WTC11 (cell line): Measurements from ENCODE around the gene IFFO2. TPM values are rescaled to one million over a fixed set of nuclear protein-coding genes. Genes with fewer than 3 reads are reported as not detected.

ENCODE experiments used
- ATAC-seq: fragments of 200-7000 bp; cut with Tn5 transposase; 2 replicates; pipeline ENCODE4 v1.10.0; 2021; ENCODE audit warnings: mild to moderate bottlenecking, moderate library complexity
- Bru-seq: library from RNA; stranded (reverse); fragments of 400-500 nt; gene quantifications from one replicate; lab custom pipeline; 2021; lab: Mats Ljungman, UMichigan
- CTCF ChIA-PET: fragments of 300-600 bp; sonication (Branson Sonifier 250); formaldehyde crosslinking; loops from one replicate; lab custom pipeline; 2021; ENCODE audit warnings: antibody characterized with exemption; lab: Charles Lee
- POLR2A ChIA-PET: fragments of 350-600 bp; sonication (Branson Sonifier 250); formaldehyde crosslinking; loops from one replicate; lab custom pipeline; 2021; ENCODE audit warnings: antibody characterized with exemption; lab: Charles Lee
- DNase-seq: peaks from one replicate; pipeline ENCODE4 v3.0.0; 2021; ENCODE audit warnings: low spot score
- H3K27ac Mint-ChIP-seq: 2 replicates; pipeline ENCODE4 v1.8.0; 2021; ENCODE audit warnings: mixed read lengths
- H3K27me3 Mint-ChIP-seq: 2 replicates; pipeline ENCODE4 v1.8.0; 2021; ENCODE audit warnings: low read depth, mild to moderate bottlenecking, moderate library complexity, mixed read lengths
- H3K36me3 Mint-ChIP-seq: 2 replicates; pipeline ENCODE4 v1.8.0; 2021; ENCODE audit warnings: mixed read lengths
- H3K4me1 Mint-ChIP-seq: 2 replicates; pipeline ENCODE4 v1.8.0; 2022; ENCODE audit warnings: mixed read lengths
- H3K4me3 Mint-ChIP-seq: 2 replicates; pipeline ENCODE4 v1.8.0; 2021; ENCODE audit warnings: mild to moderate bottlenecking, moderate library complexity, mixed read lengths
- H3K9me3 Mint-ChIP-seq: 2 replicates; pipeline ENCODE4 v1.8.0; 2021; ENCODE audit warnings: mixed read lengths
- AFF4 ChIP-seq: sonication (generic); formaldehyde crosslinking; IDR thresholded peaks from 2 replicates; pipeline ENCODE4 v1.8.1; 2023; ENCODE audit warnings: mild to moderate bottlenecking, missing genetic modification reagents, borderline replicate concordance
- CREB1 ChIP-seq: sonication (generic); formaldehyde crosslinking; IDR thresholded peaks from 2 replicates; pipeline ENCODE4 v1.8.0; 2023; ENCODE audit warnings: mild to moderate bottlenecking, missing genetic modification reagents
- EMX1 ChIP-seq: fragments of 250-450 bp; sonication (Bioruptor Pico); IDR thresholded peaks from 2 replicates; pipeline ENCODE4 v1.8.0; 2021; ENCODE audit warnings: mild to moderate bottlenecking
- FOXP1 ChIP-seq: sonication (generic); formaldehyde crosslinking; IDR thresholded peaks from 2 replicates; pipeline ENCODE4 v1.8.0; 2022; ENCODE audit warnings: missing genetic modification reagents, mild to moderate bottlenecking, moderate library complexity, borderline replicate concordance
- HMGA2 ChIP-seq: fragments of 250-450 bp; sonication (Bioruptor Pico); IDR thresholded peaks from 2 replicates; pipeline ENCODE4 v1.4.0; 2021; ENCODE audit warnings: mild to moderate bottlenecking, moderate library complexity
- MLX ChIP-seq: sonication (generic); formaldehyde crosslinking; IDR thresholded peaks from 2 replicates; pipeline ENCODE4 v1.8.1; 2023; ENCODE audit warnings: mild to moderate bottlenecking, missing genetic modification reagents, moderate library complexity
- PRRX2 ChIP-seq: fragments of 250-450 bp; sonication (Bioruptor Pico); IDR thresholded peaks from 2 replicates; pipeline ENCODE4 v1.8.0; 2021; ENCODE audit warnings: mild to moderate bottlenecking
- SP1 ChIP-seq: sonication (generic); formaldehyde crosslinking; conservative IDR thresholded peaks from 2 replicates; pipeline ENCODE4 v1.8.1; 2022; ENCODE audit warnings: missing genetic modification reagents
- TP53 ChIP-seq: sonication (generic); formaldehyde crosslinking; IDR thresholded peaks from 2 replicates; pipeline ENCODE4 v1.8.1; 2023; ENCODE audit warnings: mild to moderate bottlenecking, missing genetic modification reagents
- USF1 ChIP-seq: sonication (generic); formaldehyde crosslinking; IDR thresholded peaks from 2 replicates; pipeline ENCODE4 v1.8.0; 2022; ENCODE audit warnings: mild to moderate bottlenecking, missing genetic modification reagents
- ZNF396 ChIP-seq: fragments of 250-450 bp; sonication (Bioruptor Pico); IDR thresholded peaks from 2 replicates; pipeline ENCODE4 v1.8.0; 2021; ENCODE audit warnings: mild to moderate bottlenecking, moderate library complexity, borderline replicate concordance
- long read RNA-seq, 3 experiments: library from RNA in 1 of 3; library from capped mRNA in 1 of 3; library from polyadenylated mRNA in 1 of 3; unstranded in 2 of 3; stranded (forward) in 1 of 3; transcript quantifications; one replicate each; pipeline ENCODE4 v2.0.0, GENCODE V29; 2021
- total RNA-seq: library from RNA; stranded (reverse); gene quantifications from 3 replicates; pipeline ENCODE4 v1.2.3, GENCODE V29; 2021
- TF ChIP-seq, protein P1 (sequence below): fragments of 250-450 bp; sonication (Bioruptor Pico); IDR thresholded peaks from 2 replicates; pipeline ENCODE4 v1.9.0; 2021; ENCODE audit warnings: mild to moderate bottlenecking
- TF ChIP-seq, protein P2 (sequence below): sonication (generic); formaldehyde crosslinking; IDR thresholded peaks from 2 replicates; pipeline ENCODE4 v1.8.1; 2022; ENCODE audit warnings: low read depth, missing genetic modification reagents, borderline replicate concordance
- TF ChIP-seq, protein P3 (sequence below): sonication (generic); formaldehyde crosslinking; IDR thresholded peaks from 2 replicates; pipeline ENCODE4 v1.8.1; 2023; ENCODE audit warnings: mild to moderate bottlenecking, missing genetic modification reagents, moderate library complexity

The IFFO2 gene
- total RNA-seq: 6.5 to 8.1 TPM (median 6.9 TPM) in 3 replicates
- percentile 46 among the genes with signal in this experiment for Bru-seq, nascent RNA
- long read RNA-seq, experiment 1, full-length matches to known transcripts: 1 of 3 reads
- long read RNA-seq, experiment 1, partial matches to known transcripts: 0 of 3 reads
- long read RNA-seq, experiment 1, other reads (novel, unspliced or antisense): 2 of 3 reads
- long read RNA-seq, experiment 2, full-length matches to known transcripts: 2 of 3 reads
- long read RNA-seq, experiment 2, partial matches to known transcripts: 0 of 3 reads
- long read RNA-seq, experiment 2, other reads (novel, unspliced or antisense): 1 of 3 reads
- long read RNA-seq, experiment 3, partial matches to known transcripts: 1 of 1 reads
- long read RNA-seq, experiment 3, other reads (novel, unspliced or antisense): 0 of 1 reads

DNA sequence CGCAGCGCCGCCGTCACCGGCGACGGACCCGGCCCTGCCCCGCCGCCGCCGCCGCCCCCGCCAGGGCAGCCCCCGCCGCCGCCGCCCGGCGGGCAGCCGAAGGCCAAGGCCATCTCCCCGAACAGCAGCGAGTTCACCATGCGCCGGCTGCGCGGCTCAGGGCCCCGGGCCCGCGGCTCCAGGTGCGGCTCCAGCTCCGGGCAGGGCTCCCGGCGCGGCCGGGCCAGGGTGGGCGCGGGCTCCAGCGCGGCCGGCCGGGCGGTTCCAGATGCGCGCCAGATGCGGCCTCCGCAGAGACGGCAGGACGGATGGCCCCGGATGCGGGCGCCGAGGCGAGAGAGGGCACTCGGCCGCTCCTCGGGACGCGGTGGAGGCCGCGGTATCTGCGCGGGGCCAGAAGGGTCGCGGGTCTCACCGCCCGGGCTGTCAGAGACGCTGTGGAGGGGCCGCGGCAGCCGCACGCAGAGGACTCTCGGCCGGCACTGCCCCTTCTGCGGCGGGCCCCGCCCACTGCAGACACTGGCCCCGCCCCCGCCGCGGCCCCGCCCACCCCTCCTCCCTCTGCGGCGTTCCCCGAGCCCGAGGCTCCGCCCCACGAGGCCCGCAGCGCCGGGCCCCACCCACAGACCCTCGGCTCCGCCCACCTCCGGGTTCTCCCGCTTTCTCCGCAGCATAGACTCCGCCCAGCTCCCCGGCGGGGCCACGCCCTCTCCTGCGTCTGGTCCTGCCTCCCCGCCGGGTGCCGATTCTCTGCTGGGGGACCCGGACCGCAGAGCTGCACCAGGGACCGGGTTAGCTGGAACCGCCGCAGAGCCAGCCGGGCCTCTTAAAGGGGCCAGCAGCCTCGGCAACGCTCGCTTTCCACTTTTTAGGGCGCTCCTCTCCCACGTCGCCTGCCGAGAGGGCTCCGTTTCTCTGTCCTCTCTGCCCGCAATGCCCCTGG, at the start of gene IFFO2:
Gene IFFO2, minus strand, starts transcription at position 484 of the 943 bp plus-strand sequence. Its CDS starts 344 bp downstream, at position 140.
- DNase-seq: peak; percentile 99
- no peak for TF ChIP-seq CREB1 (CRISPR knock-in tag)
- TF ChIP-seq HMGA2 (CRISPR knock-in tag): no peak
- TF ChIP-seq TP53 (CRISPR knock-in tag): no peak
- peak; percentile 1; the same call in 1 of the 2 replicates for TF ChIP-seq SP1 (CRISPR knock-in tag)
- TF ChIP-seq, protein P1, sequence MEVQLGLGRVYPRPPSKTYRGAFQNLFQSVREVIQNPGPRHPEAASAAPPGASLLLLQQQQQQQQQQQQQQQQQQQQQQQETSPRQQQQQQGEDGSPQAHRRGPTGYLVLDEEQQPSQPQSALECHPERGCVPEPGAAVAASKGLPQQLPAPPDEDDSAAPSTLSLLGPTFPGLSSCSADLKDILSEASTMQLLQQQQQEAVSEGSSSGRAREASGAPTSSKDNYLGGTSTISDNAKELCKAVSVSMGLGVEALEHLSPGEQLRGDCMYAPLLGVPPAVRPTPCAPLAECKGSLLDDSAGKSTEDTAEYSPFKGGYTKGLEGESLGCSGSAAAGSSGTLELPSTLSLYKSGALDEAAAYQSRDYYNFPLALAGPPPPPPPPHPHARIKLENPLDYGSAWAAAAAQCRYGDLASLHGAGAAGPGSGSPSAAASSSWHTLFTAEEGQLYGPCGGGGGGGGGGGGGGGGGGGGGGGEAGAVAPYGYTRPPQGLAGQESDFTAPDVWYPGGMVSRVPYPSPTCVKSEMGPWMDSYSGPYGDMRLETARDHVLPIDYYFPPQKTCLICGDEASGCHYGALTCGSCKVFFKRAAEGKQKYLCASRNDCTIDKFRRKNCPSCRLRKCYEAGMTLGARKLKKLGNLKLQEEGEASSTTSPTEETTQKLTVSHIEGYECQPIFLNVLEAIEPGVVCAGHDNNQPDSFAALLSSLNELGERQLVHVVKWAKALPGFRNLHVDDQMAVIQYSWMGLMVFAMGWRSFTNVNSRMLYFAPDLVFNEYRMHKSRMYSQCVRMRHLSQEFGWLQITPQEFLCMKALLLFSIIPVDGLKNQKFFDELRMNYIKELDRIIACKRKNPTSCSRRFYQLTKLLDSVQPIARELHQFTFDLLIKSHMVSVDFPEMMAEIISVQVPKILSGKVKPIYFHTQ (CRISPR knock-in tag): no peak
- no peak for TF ChIP-seq ZNF396 (CRISPR knock-in tag)
- 0 out of 2 replicates have a peak, but pooled peaks have one; percentile 25 for TF ChIP-seq PRRX2 (CRISPR knock-in tag)
- no peak for TF ChIP-seq FOXP1 (CRISPR knock-in tag)
- TF ChIP-seq, protein P2, sequence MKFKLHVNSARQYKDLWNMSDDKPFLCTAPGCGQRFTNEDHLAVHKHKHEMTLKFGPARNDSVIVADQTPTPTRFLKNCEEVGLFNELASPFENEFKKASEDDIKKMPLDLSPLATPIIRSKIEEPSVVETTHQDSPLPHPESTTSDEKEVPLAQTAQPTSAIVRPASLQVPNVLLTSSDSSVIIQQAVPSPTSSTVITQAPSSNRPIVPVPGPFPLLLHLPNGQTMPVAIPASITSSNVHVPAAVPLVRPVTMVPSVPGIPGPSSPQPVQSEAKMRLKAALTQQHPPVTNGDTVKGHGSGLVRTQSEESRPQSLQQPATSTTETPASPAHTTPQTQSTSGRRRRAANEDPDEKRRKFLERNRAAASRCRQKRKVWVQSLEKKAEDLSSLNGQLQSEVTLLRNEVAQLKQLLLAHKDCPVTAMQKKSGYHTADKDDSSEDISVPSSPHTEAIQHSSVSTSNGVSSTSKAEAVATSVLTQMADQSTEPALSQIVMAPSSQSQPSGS (CRISPR knock-in tag): no peak
- TF ChIP-seq, all 79 proteins: peak for 2
- Mint-ChIP-seq H3K36me3 (no peaks in the 10 kb centered on the region), H3K27ac (no peak within 1 kb of the TSS), H3K4me3 (peak within 1 kb of the TSS; percentile 86), H3K27me3 (peaks cover 59% of the 10 kb centered on the region), H3K9me3 (no peaks in the 10 kb centered on the region), H3K4me1 (peaks cover 18% of the 10 kb centered on the region)
- peak; percentile 91 for ATAC-seq
- ChIA-PET CTCF (interaction anchor here (1.2 to 4.6 kb wide), 8 partner anchors 9 to 115 kb away, joined by 3 to 47 read pairs (median 6); partner anchors contain the start of gene ALDH4A1), POLR2A (interaction anchor here (0.7 to 2.0 kb wide), 11 partner anchors 9 to 98 kb away, joined by 3 to 12 read pairs (median 4); partner anchors contain the start of gene ALDH4A1)

GRCh38 chr1:19006000-19006399, 49.5 kb upstream of the IFFO2 start:
- POLR2A ChIA-PET: interaction anchor here (0.7 kb wide), 1 partner anchor 16 kb away, joined by 3 read pairs; no protein-coding TSS in a partner anchor
- TF ChIP-seq, protein P3, sequence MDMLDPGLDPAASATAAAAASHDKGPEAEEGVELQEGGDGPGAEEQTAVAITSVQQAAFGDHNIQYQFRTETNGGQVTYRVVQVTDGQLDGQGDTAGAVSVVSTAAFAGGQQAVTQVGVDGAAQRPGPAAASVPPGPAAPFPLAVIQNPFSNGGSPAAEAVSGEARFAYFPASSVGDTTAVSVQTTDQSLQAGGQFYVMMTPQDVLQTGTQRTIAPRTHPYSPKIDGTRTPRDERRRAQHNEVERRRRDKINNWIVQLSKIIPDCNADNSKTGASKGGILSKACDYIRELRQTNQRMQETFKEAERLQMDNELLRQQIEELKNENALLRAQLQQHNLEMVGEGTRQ (CRISPR knock-in tag): peak; percentile 66; the same call in 1 of the 2 replicates
- no peak for TF ChIP-seq TP53 (CRISPR knock-in tag)
- TF ChIP-seq AFF4 (CRISPR knock-in tag): no peak
- TF ChIP-seq MLX (CRISPR knock-in tag): no peak
- TF ChIP-seq USF1 (CRISPR knock-in tag): peak; percentile 48; the same call in 1 of the 2 replicates
- TF ChIP-seq EMX1 (CRISPR knock-in tag): no peak
- H3K36me3 Mint-ChIP-seq: peaks cover 7% of the 10 kb centered on the region
- CTCF ChIA-PET: interaction anchor here (1.0 kb wide), 1 partner anchor 99 kb away, joined by 3 read pairs; no protein-coding TSS in a partner anchor
- H3K27me3 Mint-ChIP-seq: peaks cover 12% of the 10 kb centered on the region
- H3K9me3 Mint-ChIP-seq: peaks cover 24% of the 10 kb centered on the region
- DNase-seq (no peak), ATAC-seq (peak; percentile 94)
- H3K4me3 Mint-ChIP-seq: no peak overlapping the region
- H3K27ac Mint-ChIP-seq: no peak overlapping the region; the same call in 1 of the 2 replicates
- H3K4me1 Mint-ChIP-seq: peaks cover 27% of the 10 kb centered on the region
